ENCODE data around the gene CSAG2.
"Not testable (repeated sequence)": the region's sequence is repeated elsewhere in the genome, so short reads cannot be mapped to it uniquely, and the experiment has no call there.

The CSAG2 gene

GRCh38 chrX:152713195-152713594 is 4.1 kb upstream of the CSAG2 start:
- not testable (repeated sequence) for H3K27me3 ChIP-seq (ENCODE audit: insufficient read depth, poor library complexity, severe bottlenecking); H3K27ac ChIP-seq (replicated peaks); DNase-seq (ENCODE audit: low read depth in 1 of 2, low spot score in 1 of 2); H3K4me3 ChIP-seq (replicated peaks; ENCODE audit: insufficient read depth, low read length)

GRCh38 chrX:152706500-152706899 is 2.6 kb downstream of the CSAG2 start:
- not testable (repeated sequence) for H3K27me3 ChIP-seq (ENCODE audit: insufficient read depth, poor library complexity, severe bottlenecking); H3K27ac ChIP-seq (replicated peaks); DNase-seq (ENCODE audit: low read depth in 1 of 2, low spot score in 1 of 2); H3K4me3 ChIP-seq (replicated peaks; ENCODE audit: insufficient read depth, low read length)

GRCh38 chrX:152700390-152700789 is 8.7 kb downstream of the CSAG2 start:
- H3K4me3 ChIP-seq (replicated peaks; ENCODE audit: insufficient read depth, low read length); DNase-seq (ENCODE audit: low read depth in 1 of 2, low spot score in 1 of 2); H3K27ac ChIP-seq (replicated peaks); H3K27me3 ChIP-seq (ENCODE audit: insufficient read depth, poor library complexity, severe bottlenecking): not testable (repeated sequence)

GRCh38 chrX:152697952-152698931 is 10.8 kb downstream of the CSAG2 start, which contains the start of gene MAGEA3:
TSS of gene MAGEA3 (plus strand) at chrX:152698794. CDS start at chrX:152700833, 2,039 bp downstream.
- not testable (repeated sequence) for DNase-seq (ENCODE audit: low read depth in 1 of 2, low spot score in 1 of 2); H3K27me3 ChIP-seq (ENCODE audit: insufficient read depth, poor library complexity, severe bottlenecking); H3K27ac ChIP-seq (replicated peaks); H3K4me3 ChIP-seq (replicated peaks; ENCODE audit: insufficient read depth, low read length)

GRCh38 chrX:152681012-152681411 is 28.1 kb downstream of the CSAG2 start:
- DNase-seq (ENCODE audit: low read depth in 1 of 2, low spot score in 1 of 2), result not testable (repeated sequence)

GRCh38 chrX:152674652-152675051 is 34.4 kb downstream of the CSAG2 start:
- H3K4me3 ChIP-seq (replicated peaks; ENCODE audit: insufficient read depth, low read length); DNase-seq (ENCODE audit: low read depth in 1 of 2, low spot score in 1 of 2); H3K27ac ChIP-seq (replicated peaks); H3K27me3 ChIP-seq (ENCODE audit: insufficient read depth, poor library complexity, severe bottlenecking): not testable (repeated sequence)

More at GRCh38 chrX:152681012-152681411, 28.1 kb downstream of the CSAG2 start:
- not testable (repeated sequence) for H3K4me3 ChIP-seq (replicated peaks; ENCODE audit: insufficient read depth, low read length); H3K27ac ChIP-seq (replicated peaks); H3K27me3 ChIP-seq (ENCODE audit: insufficient read depth, poor library complexity, severe bottlenecking)

- Histone ChIP-seq H3K4me3 (replicated peaks; ENCODE audit: insufficient read depth, low read length) (no peak overlapping the region), H3K27me3 (ENCODE audit: insufficient read depth, poor library complexity, severe bottlenecking) (no peaks in the 10 kb centered on the region), H3K27ac (replicated peaks) (no peak overlapping the region)
- TF ChIP-seq GABPA (IDR thresholded peaks at IDR 0.05; ENCODE audit: low read depth) (no peak), CTCF (IDR thresholded peaks at IDR 0.05; ENCODE audit: insufficient read depth, low read length) (no peak), REST (IDR thresholded peaks at IDR 0.05; ENCODE audit: insufficient replicate concordance, low read depth) (no peak), SPI1 (IDR thresholded peaks at IDR 0.05; ENCODE audit: borderline replicate concordance, low read depth) (no peak), POLR2AphosphoS5 (IDR thresholded peaks at IDR 0.05; ENCODE audit: low read depth) (no peak)
- no peak for DNase-seq (ENCODE audit: low read depth in 1 of 2, low spot score in 1 of 2)
Measured at GRCh38 chrX:152674135-152674534, 34.9 kb downstream of the CSAG2 start.

Data from HL-60 (cell line).